ENCODE data around the gene GYG2.
A peak's percentile ranks its signal among the peaks of the same experiment; 100 is the strongest.
"Not testable (repeated sequence)": the region's sequence is repeated elsewhere in the genome, so short reads cannot be mapped to it uniquely, and the experiment has no call there.

GYG2 gene

GRCh38 chrX:2802376-2803090 is 26.2 kb upstream of the GYG2 start:
- H3K4me3 Mint-ChIP-seq, H3K27ac Mint-ChIP-seq, H3K9me3 Mint-ChIP-seq, H3K27me3 Mint-ChIP-seq, H3K4me1 Mint-ChIP-seq, H3K36me3 Mint-ChIP-seq: not testable (repeated sequence)

GRCh38 chrX:2803486-2803885 is 25.2 kb upstream of the GYG2 start:
- not testable (repeated sequence) for H3K27ac Mint-ChIP-seq, H3K4me3 Mint-ChIP-seq, H3K4me1 Mint-ChIP-seq, H3K27me3 Mint-ChIP-seq, H3K36me3 Mint-ChIP-seq, H3K9me3 Mint-ChIP-seq

- not testable (repeated sequence) for H3K27ac Mint-ChIP-seq, H3K36me3 Mint-ChIP-seq, H3K27me3 Mint-ChIP-seq, H3K4me3 Mint-ChIP-seq, H3K9me3 Mint-ChIP-seq, H3K4me1 Mint-ChIP-seq
These were observed 24.5 kb upstream of the GYG2 start for GRCh38 chrX:2804106-2804843.

- not testable (repeated sequence) for H3K27ac Mint-ChIP-seq, H3K4me1 Mint-ChIP-seq, H3K9me3 Mint-ChIP-seq, H3K36me3 Mint-ChIP-seq, H3K4me3 Mint-ChIP-seq, H3K27me3 Mint-ChIP-seq
These were observed 23.9 kb upstream of the GYG2 start for GRCh38 chrX:2804858-2805257.

GRCh38 chrX:2811271-2811670 is 17.5 kb upstream of the GYG2 start:
- H3K27ac Mint-ChIP-seq, result no peak overlapping the region
- peaks cover 4% of the 10 kb centered on the region for H3K4me1 Mint-ChIP-seq
- H3K36me3 Mint-ChIP-seq, result no peaks in the 10 kb centered on the region
- no peaks in the 10 kb centered on the region for H3K9me3 Mint-ChIP-seq
- H3K27me3 Mint-ChIP-seq, result no peaks in the 10 kb centered on the region
- H3K4me3 Mint-ChIP-seq, result no peak overlapping the region

GRCh38 chrX:2812161-2812907 is 16.4 kb upstream of the GYG2 start:
- not testable (repeated sequence) for H3K36me3 Mint-ChIP-seq, H3K4me1 Mint-ChIP-seq, H3K27ac Mint-ChIP-seq, H3K27me3 Mint-ChIP-seq, H3K9me3 Mint-ChIP-seq
- peak overlapping the region; percentile 67 for H3K4me3 Mint-ChIP-seq

- no peaks in the 10 kb centered on the region for H3K36me3 Mint-ChIP-seq
- H3K27me3 Mint-ChIP-seq, result peaks cover 1% of the 10 kb centered on the region
- no peaks in the 10 kb centered on the region for H3K9me3 Mint-ChIP-seq
- H3K27ac Mint-ChIP-seq, result no peak overlapping the region
- H3K4me3 Mint-ChIP-seq, result no peak overlapping the region
- H3K4me1 Mint-ChIP-seq, result peaks cover 11% of the 10 kb centered on the region
These were observed 11.7 kb upstream of the GYG2 start for GRCh38 chrX:2817036-2817435.

GRCh38 chrX:2819345-2820135 is 9.2 kb upstream of the GYG2 start:
- H3K36me3 Mint-ChIP-seq, result no peaks in the 10 kb centered on the region
- peaks cover 1% of the 10 kb centered on the region for H3K27me3 Mint-ChIP-seq
- no peak overlapping the region for H3K4me3 Mint-ChIP-seq
- H3K4me1 Mint-ChIP-seq, result peaks cover 6% of the 10 kb centered on the region
- H3K9me3 Mint-ChIP-seq, result no peaks in the 10 kb centered on the region
- no peak overlapping the region for H3K27ac Mint-ChIP-seq

GRCh38 chrX:2820136-2820771 is 8.5 kb upstream of the GYG2 start:
- Mint-ChIP-seq H3K4me1 (peaks cover 6% of the 10 kb centered on the region), H3K9me3 (no peaks in the 10 kb centered on the region), H3K27me3 (peaks cover 1% of the 10 kb centered on the region), H3K4me3 (no peak overlapping the region), H3K27ac (no peak overlapping the region), H3K36me3 (no peaks in the 10 kb centered on the region)

GRCh38 chrX:2823795-2824386 is 4.8 kb upstream of the GYG2 start:
- H3K4me3 Mint-ChIP-seq, result no peak overlapping the region
- peaks cover 6% of the 10 kb centered on the region for H3K4me1 Mint-ChIP-seq
- no peak overlapping the region for H3K27ac Mint-ChIP-seq
- peaks cover 1% of the 10 kb centered on the region for H3K27me3 Mint-ChIP-seq
- no peaks in the 10 kb centered on the region for H3K36me3 Mint-ChIP-seq
- H3K9me3 Mint-ChIP-seq, result no peaks in the 10 kb centered on the region

GRCh38 chrX:2824886-2825285 is 3.8 kb upstream of the GYG2 start:
- Mint-ChIP-seq H3K9me3 (no peaks in the 10 kb centered on the region), H3K27ac (no peak overlapping the region), H3K36me3 (no peaks in the 10 kb centered on the region), H3K4me1 (peaks cover 6% of the 10 kb centered on the region), H3K27me3 (peaks cover 1% of the 10 kb centered on the region), H3K4me3 (no peak overlapping the region)

- H3K4me3 Mint-ChIP-seq, result no peak overlapping the region
- no peaks in the 10 kb centered on the region for H3K4me1 Mint-ChIP-seq
- H3K9me3 Mint-ChIP-seq, result no peaks in the 10 kb centered on the region
- H3K27ac Mint-ChIP-seq, result no peak overlapping the region
- H3K27me3 Mint-ChIP-seq, result peaks cover 7% of the 10 kb centered on the region
- no peaks in the 10 kb centered on the region for H3K36me3 Mint-ChIP-seq
These were observed 255 bp downstream of the GYG2 start for GRCh38 chrX:2828959-2829411.

- no peak overlapping the region for H3K4me3 Mint-ChIP-seq
- peaks cover 7% of the 10 kb centered on the region for H3K27me3 Mint-ChIP-seq
These were observed 928 bp downstream of the GYG2 start for GRCh38 chrX:2829469-2830246.

GRCh38 chrX:2831471-2832228 is 2.9 kb downstream of the GYG2 start:
- Mint-ChIP-seq H3K27me3 (peaks cover 7% of the 10 kb centered on the region), H3K36me3 (no peaks in the 10 kb centered on the region), H3K4me3 (no peak overlapping the region), H3K4me1 (no peaks in the 10 kb centered on the region), H3K27ac (no peak overlapping the region), H3K9me3 (no peaks in the 10 kb centered on the region)

More at GRCh38 chrX:2829469-2830246, 928 bp downstream of the GYG2 start:
- Mint-ChIP-seq H3K27ac (no peak overlapping the region), H3K9me3 (no peaks in the 10 kb centered on the region), H3K36me3 (no peaks in the 10 kb centered on the region), H3K4me1 (no peaks in the 10 kb centered on the region)
